Measurements from ENCODE around the gene STRBP.

- TF ChIP-seq, protein P1, sequence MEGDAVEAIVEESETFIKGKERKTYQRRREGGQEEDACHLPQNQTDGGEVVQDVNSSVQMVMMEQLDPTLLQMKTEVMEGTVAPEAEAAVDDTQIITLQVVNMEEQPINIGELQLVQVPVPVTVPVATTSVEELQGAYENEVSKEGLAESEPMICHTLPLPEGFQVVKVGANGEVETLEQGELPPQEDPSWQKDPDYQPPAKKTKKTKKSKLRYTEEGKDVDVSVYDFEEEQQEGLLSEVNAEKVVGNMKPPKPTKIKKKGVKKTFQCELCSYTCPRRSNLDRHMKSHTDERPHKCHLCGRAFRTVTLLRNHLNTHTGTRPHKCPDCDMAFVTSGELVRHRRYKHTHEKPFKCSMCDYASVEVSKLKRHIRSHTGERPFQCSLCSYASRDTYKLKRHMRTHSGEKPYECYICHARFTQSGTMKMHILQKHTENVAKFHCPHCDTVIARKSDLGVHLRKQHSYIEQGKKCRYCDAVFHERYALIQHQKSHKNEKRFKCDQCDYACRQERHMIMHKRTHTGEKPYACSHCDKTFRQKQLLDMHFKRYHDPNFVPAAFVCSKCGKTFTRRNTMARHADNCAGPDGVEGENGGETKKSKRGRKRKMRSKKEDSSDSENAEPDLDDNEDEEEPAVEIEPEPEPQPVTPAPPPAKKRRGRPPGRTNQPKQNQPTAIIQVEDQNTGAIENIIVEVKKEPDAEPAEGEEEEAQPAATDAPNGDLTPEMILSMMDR (IDR thresholded peaks at IDR 0.05; ENCODE audit: borderline replicate concordance, extremely low read depth, low read length, poor library complexity, severe bottlenecking) = no peak
- no peak for TF ChIP-seq EZH2 (IDR thresholded peaks at IDR 0.05; ENCODE audit: borderline replicate concordance, low read depth, low read length, severe bottlenecking)
These were observed 52.1 kb downstream of the STRBP start for GRCh38 chr9:123216251-123216797.
